HCT116 (cell line): ENCODE data around the gene MEP1B. TPM values are rescaled to one million over a fixed set of nuclear protein-coding genes. Genes with fewer than 3 reads are reported as not detected.

Source experiments
- ATAC-seq: fragments of 200-7000 bp; cut with Tn5 transposase; 2 replicates; pipeline ENCODE4 v1.9.1; 2020; ENCODE audit warnings: mild to moderate bottlenecking, moderate library complexity
- BruUV-seq: library from RNA; stranded (reverse); fragments of 400-500 nt; replicated peaks from 2 replicates; lab custom pipeline; 2021; lab: Mats Ljungman, UMichigan
- CTCF ChIA-PET: fragments of 300-600 bp; sonication (Branson Sonifier 250); formaldehyde crosslinking; loops from one replicate; lab custom pipeline; 2021; ENCODE audit warnings: antibody characterized with exemption; lab: Charles Lee
- POLR2A ChIA-PET: fragments of 300-600, 350-600 bp; sonication (Branson Sonifier 250); formaldehyde crosslinking; loops from one replicate; lab custom pipeline; 2021; ENCODE audit warnings: antibody characterized with exemption; lab: Charles Lee
- RAD21 ChIA-PET, 2 experiments: fragments of 300-600 bp; sonication (Branson Sonifier 250); formaldehyde crosslinking; loops; one replicate each; lab custom pipeline; 2023; ENCODE audit warnings: low total read pairs in 2 of 2; ENCODE audit not compliant: uncharacterized antibody in 2 of 2, unreplicated experiment in 2 of 2, low non-redundant PET in 1 of 2; lab: Charles Lee
- DNase-seq: peaks from one replicate; pipeline ENCODE4 v3.0.0-alpha.2; 2010; ENCODE audit warnings: low read depth, low spot score
- H2AFZ ChIP-seq: fragments of 200-600 bp; shearing (Covaris generic), sonication (generic); 2 replicates; pipeline ENCODE4 v1.6.1; 2017; ENCODE audit warnings: low read depth, mixed run types, mixed read lengths, antibody characterized with exemption, low read length; ENCODE audit not compliant: poor library complexity, severe bottlenecking
- H3K27ac ChIP-seq: 2 replicates; pipeline ENCODE4 v1.5.1; 2012; ENCODE audit warnings: low read depth, low read length
- H3K27me3 ChIP-seq: fragments of 200-600 bp; sonication (generic); 2 replicates; pipeline ENCODE4 v1.6.1; 2016; ENCODE audit warnings: mixed run types, low read length, mixed read lengths; ENCODE audit not compliant: insufficient read depth
- H3K36me3 ChIP-seq, 2 experiments: fragments of 200-500 bp in 1 of 2; fragments of 200-600 bp in 1 of 2; sonication (Bioruptor generic) in 1 of 2; sonication (generic) in 1 of 2; 2 replicates each; pipeline versions ENCODE4 v1.5.1 to v1.6.1; 2014 to 2016; ENCODE audit warnings: low read length in 2 of 2, inconsistent platforms in 1 of 2, mixed read lengths in 1 of 2, mixed run types in 1 of 2; ENCODE audit not compliant: insufficient read depth in 2 of 2, control insufficient read depth in 1 of 2
- H3K4me1 ChIP-seq, 2 experiments: fragments of 200-600 bp in 1 of 2; sonication (generic) in 1 of 2; 2 replicates each; pipeline versions ENCODE4 v1.5.1 to v1.6.1; 2012 to 2017; ENCODE audit warnings: low read length in 2 of 2, inconsistent platforms in 1 of 2, mild to moderate bottlenecking in 1 of 2, mixed read lengths in 1 of 2, mixed run types in 1 of 2, moderate library complexity in 1 of 2; ENCODE audit not compliant: insufficient read depth in 2 of 2, control insufficient read depth in 1 of 2
- H3K4me2 ChIP-seq: fragments of 200-600 bp; sonication (generic); 2 replicates; pipeline ENCODE4 v1.6.1; 2017; ENCODE audit warnings: mixed run types, low read length, mixed read lengths
- H3K4me3 ChIP-seq, 2 experiments: fragments of 200-600 bp in 1 of 2; sonication (generic) in 1 of 2; replicated peaks in 1 of 2; 2 replicates each; pipeline ENCODE4 v1.5.1; 2011 to 2016; ENCODE audit warnings: low read length in 2 of 2, control low read depth in 1 of 2, low read depth in 1 of 2, mild to moderate bottlenecking in 1 of 2, mixed read lengths in 1 of 2, mixed run types in 1 of 2
- H3K79me2 ChIP-seq: fragments of 200-600 bp; sonication (generic); 2 replicates; pipeline ENCODE4 v1.6.1; 2017; ENCODE audit warnings: mild to moderate bottlenecking, mixed run types, low read length, moderate library complexity, mixed read lengths; ENCODE audit not compliant: insufficient read depth
- H3K9ac ChIP-seq: fragments of 200-600 bp; sonication (generic); 2 replicates; pipeline ENCODE4 v1.6.1; 2016; ENCODE audit warnings: low read length, mixed read lengths
- H3K9me2 ChIP-seq: fragments of 200-600 bp; sonication (generic), shearing (Covaris generic); 2 replicates; pipeline ENCODE4 v1.6.1; 2017; ENCODE audit warnings: mixed run types, mild to moderate bottlenecking, moderate library complexity; ENCODE audit not compliant: insufficient read depth
- H3K9me3 ChIP-seq, 2 experiments: fragments of 200-500 bp in 1 of 2; fragments of 200-600 bp in 1 of 2; sonication (Bioruptor generic) in 1 of 2; sonication (generic) in 1 of 2; 2 replicates each; pipeline ENCODE4 v1.6.1; 2014 to 2017; ENCODE audit warnings: low read length in 2 of 2, mixed read lengths in 2 of 2, inconsistent platforms in 1 of 2, low read depth in 1 of 2, mild to moderate bottlenecking in 1 of 2, mixed run types in 1 of 2, moderate library complexity in 1 of 2; ENCODE audit not compliant: control insufficient read depth in 1 of 2, insufficient read depth in 1 of 2
- H4K20me1 ChIP-seq: fragments of 200-600 bp; sonication (generic), shearing (Covaris generic); 2 replicates; pipeline ENCODE4 v1.6.1; 2017; ENCODE audit warnings: mixed run types, mild to moderate bottlenecking, moderate library complexity; ENCODE audit not compliant: insufficient read depth
- ATF3 ChIP-seq: IDR thresholded peaks from 2 replicates; pipeline ENCODE4 v1.6.1; 2012
- FOSL1 ChIP-seq: IDR thresholded peaks from 2 replicates; pipeline ENCODE4 v1.6.1; 2012; ENCODE audit warnings: low read depth
- REST ChIP-seq: IDR thresholded peaks from 2 replicates; pipeline ENCODE4 v1.6.1; 2012; ENCODE audit warnings: low read depth
- SIN3A ChIP-seq: IDR thresholded peaks from 2 replicates; pipeline ENCODE4 v1.6.1; 2012; ENCODE audit warnings: low read depth
- TCF7L2 ChIP-seq: IDR thresholded peaks from 2 replicates; pipeline ENCODE4 v1.7.0; 2011; ENCODE audit warnings: borderline replicate concordance, inconsistent platforms; ENCODE audit not compliant: insufficient read depth, insufficient read length; ENCODE audit errors: extremely low read depth
- YY1 ChIP-seq: IDR thresholded peaks from 2 replicates; pipeline ENCODE4 v1.6.1; 2011; ENCODE audit warnings: low read length, low read depth, moderate library complexity, mild to moderate bottlenecking; ENCODE audit not compliant: insufficient replicate concordance; ENCODE audit errors: extremely low read depth
- ZFX ChIP-seq: fragments of 450-650 bp; IDR thresholded peaks from 2 replicates; pipeline ENCODE4 v1.6.1; 2017
- intact Hi-C: fragments of 100-400 bp; cut with micrococcal nuclease; formaldehyde crosslinking; loops from 2 replicates; pipeline ENCODE4 v1.10.0; 2022
- total RNA-seq: library from RNA; stranded (reverse); gene quantifications from one replicate; pipeline ENCODE4 v1.2.1, GENCODE V29; 2021; ENCODE audit not compliant: unreplicated experiment
- TF ChIP-seq, protein P1 (sequence below): IDR thresholded peaks from 2 replicates; pipeline ENCODE4 v1.6.1; 2011; ENCODE audit warnings: mild to moderate bottlenecking, low read length, moderate library complexity; ENCODE audit not compliant: insufficient replicate concordance; ENCODE audit errors: extremely low read depth

The MEP1B gene
- total RNA-seq, 1 experiment from 2014 or later = not detected

DNA sequence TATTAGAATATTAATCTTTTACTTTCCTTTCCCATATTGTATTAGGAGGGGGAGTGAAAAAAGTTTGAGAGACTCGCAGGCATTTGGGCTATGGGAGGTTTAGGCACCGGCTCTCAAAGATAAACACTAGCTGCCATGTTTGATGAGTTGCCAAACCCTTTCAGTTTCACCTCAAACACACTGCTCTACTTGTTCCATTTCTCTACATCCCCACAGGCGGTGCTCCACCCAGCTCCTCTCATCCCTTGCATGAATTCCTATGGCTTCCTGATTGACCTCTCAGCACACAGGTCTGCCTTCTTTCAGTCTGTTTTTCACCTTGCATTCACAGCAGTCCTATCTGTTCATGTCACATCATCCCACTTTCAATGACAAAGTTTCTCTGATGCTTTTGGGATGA lies 65.7 kb downstream of the MEP1B start:
- POLR2A ChIA-PET = no interaction called here
- Histone ChIP-seq H3K9me3 (no peaks in the 10 kb centered on the region), H3K36me3 (no peaks in the 10 kb centered on the region), H3K4me3 (no peak overlapping the region), H3K27me3 (0 out of 2 replicates have a peak, but pooled peaks cover 3% of the 10 kb centered on the region), H4K20me1 (no peaks in the 10 kb centered on the region), H3K27ac (no peak overlapping the region), H3K4me1 (no peaks in the 10 kb centered on the region), H3K79me2 (no peaks in the 10 kb centered on the region), H3K9ac (no peak overlapping the region), H2AFZ (no peak overlapping the region), H3K9me2 (no peaks in the 10 kb centered on the region), H3K4me2 (no peak overlapping the region)
- BruUV-seq = no TSS peak
- intact Hi-C loops = no loop called here
- TF ChIP-seq, protein P1, sequence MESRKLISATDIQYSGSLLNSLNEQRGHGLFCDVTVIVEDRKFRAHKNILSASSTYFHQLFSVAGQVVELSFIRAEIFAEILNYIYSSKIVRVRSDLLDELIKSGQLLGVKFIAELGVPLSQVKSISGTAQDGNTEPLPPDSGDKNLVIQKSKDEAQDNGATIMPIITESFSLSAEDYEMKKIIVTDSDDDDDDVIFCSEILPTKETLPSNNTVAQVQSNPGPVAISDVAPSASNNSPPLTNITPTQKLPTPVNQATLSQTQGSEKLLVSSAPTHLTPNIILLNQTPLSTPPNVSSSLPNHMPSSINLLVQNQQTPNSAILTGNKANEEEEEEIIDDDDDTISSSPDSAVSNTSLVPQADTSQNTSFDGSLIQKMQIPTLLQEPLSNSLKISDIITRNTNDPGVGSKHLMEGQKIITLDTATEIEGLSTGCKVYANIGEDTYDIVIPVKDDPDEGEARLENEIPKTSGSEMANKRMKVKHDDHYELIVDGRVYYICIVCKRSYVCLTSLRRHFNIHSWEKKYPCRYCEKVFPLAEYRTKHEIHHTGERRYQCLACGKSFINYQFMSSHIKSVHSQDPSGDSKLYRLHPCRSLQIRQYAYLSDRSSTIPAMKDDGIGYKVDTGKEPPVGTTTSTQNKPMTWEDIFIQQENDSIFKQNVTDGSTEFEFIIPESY = no peak
- TF ChIP-seq FOSL1 (no peak), TCF7L2 (no peak), REST (no peak), SIN3A (no peak), ATF3 (no peak), YY1 (no peak), ZFX (no peak)
- RAD21 ChIA-PET = no interaction called here
- DNase-seq (no peak), ATAC-seq (no peak)
- CTCF ChIA-PET = no interaction called here
